ENCODE results near the gene CDK5. TPM values are rescaled to one million over a fixed set of nuclear protein-coding genes. Genes with fewer than 3 reads are reported as not detected.

CDK5 gene
- total RNA-seq, 4 donors from 2014 or later: 3.8 to 12.9 (median 8.6) TPM

GRCh38 chr7:151035026-151035717 lies 22.5 kb downstream of the CDK5 start:
- WGBS, 2 donors: 78 to 90% methylated on average over 12 to 14 of the region's 21 CpGs
- TF ChIP-seq CTCF (IDR thresholded peaks at IDR 0.05): no peak
- TF ChIP-seq POLR2A (IDR thresholded peaks at IDR 0.05): no peak
- Histone ChIP-seq H3K27ac (no peak overlapping the region), H3K36me3 (peaks cover 9 to 73% (median 16%) of the 10 kb centered on the region in 3 donors), H3K27me3 (no peaks in the 10 kb centered on the region), H3K4me1 (peaks cover 8 to 19% (median 16%) of the 10 kb centered on the region in 3 donors), H3K9me3 (no peaks in the 10 kb centered on the region), H3K4me3 (no peak overlapping the region)
- DNase-seq: no peak
- intact Hi-C loops (cut with DNase I): no loop called here

GRCh38 chr7:151034312-151035025 lies 23.2 kb downstream of the CDK5 start:
- H3K4me1 ChIP-seq: peaks cover 8 to 18% (median 13%) of the 10 kb centered on the region in 3 donors
- TF ChIP-seq POLR2A (IDR thresholded peaks at IDR 0.05) (no peak), CTCF (IDR thresholded peaks at IDR 0.05) (no peak)
- H3K9me3 ChIP-seq: no peaks in the 10 kb centered on the region
- H3K27ac ChIP-seq: no peak overlapping the region
- peaks cover 9 to 73% (median 16%) of the 10 kb centered on the region in 3 donors for H3K36me3 ChIP-seq
- H3K4me3 ChIP-seq: no peak overlapping the region
- DNase-seq: no peak
- intact Hi-C loops (cut with DNase I): no loop called here
- 77 to 87% methylated on average over 4 to 9 of the region's 21 CpGs for WGBS, 2 donors
- H3K27me3 ChIP-seq: no peaks in the 10 kb centered on the region

- DNase-seq: no peak
- H3K27ac ChIP-seq: no peak overlapping the region
- no peaks in the 10 kb centered on the region for H3K27me3 ChIP-seq
- WGBS, 2 donors: 100% methylated on average over 3 of the region's 5 CpGs; no CpG with 5 or more reads in 1 of the 2 donors
- H3K4me3 ChIP-seq: no peak overlapping the region
- peaks cover 9 to 73% (median 16%) of the 10 kb centered on the region in 3 donors for H3K36me3 ChIP-seq
- no peak for TF ChIP-seq POLR2A (IDR thresholded peaks at IDR 0.05)
- TF ChIP-seq CTCF (IDR thresholded peaks at IDR 0.05): no peak
- H3K4me1 ChIP-seq: peaks cover 6 to 18% (median 13%) of the 10 kb centered on the region in 3 donors
- intact Hi-C loops (cut with DNase I): no loop called here
- no peaks in the 10 kb centered on the region for H3K9me3 ChIP-seq
Observed at GRCh38 chr7:151033864-151034249, 23.8 kb downstream of the CDK5 start.

GRCh38 chr7:151032936-151033863 lies 24.5 kb downstream of the CDK5 start:
- no peak for DNase-seq
- Histone ChIP-seq H3K36me3 (peaks cover 9 to 73% (median 16%) of the 10 kb centered on the region in 3 donors), H3K4me3 (no peak overlapping the region), H3K9me3 (no peaks in the 10 kb centered on the region), H3K27me3 (no peaks in the 10 kb centered on the region), H3K4me1 (peaks cover 5 to 14% (median 9%) of the 10 kb centered on the region in 3 donors), H3K27ac (no peak overlapping the region)
- intact Hi-C loops (cut with DNase I): no loop called here
- TF ChIP-seq CTCF (IDR thresholded peaks at IDR 0.05) (no peak), POLR2A (IDR thresholded peaks at IDR 0.05) (no peak)
- WGBS, 2 donors: 83 to 89% methylated on average over 6 to 11 of the region's 17 CpGs

All from esophagus squamous epithelium (tissue), 5 donors.